ENCODE measurements around the gene FSCN2. TPM values are rescaled to one million over a fixed set of nuclear protein-coding genes. Genes with fewer than 3 reads are reported as not detected.

Gene FSCN2
- total and polyA plus RNA-seq, 10 of the 15 experiments (the other 5 are each of a cell fraction or from before 2014, with no cell fraction given): 0.12 to 2.1 (median 0.65) TPM; not detected in 3

- TF ChIP-seq SUZ12 (IDR thresholded peaks at IDR 0.05; ENCODE audit: unreplicated experiment) (no peak), WRNIP1 (IDR thresholded peaks at IDR 0.05; ENCODE audit: borderline replicate concordance, low read depth, low read length) (no peak), CBFB (IDR thresholded peaks at IDR 0.05; ENCODE audit: low read depth) (peak; percentile 54; the same call in 1 of the 2 replicates), CTCF (IDR thresholded peaks at IDR 0.05 in 2 of 3, conservative IDR thresholded peaks at IDR 0.05 in 1 of 3; ENCODE audit: control insufficient read depth in 2 of 3, extremely low read depth in 1 of 3, insufficient read depth in 1 of 3, low read depth in 3 of 3, low read length in 3 of 3) (no peak), SMAD5 (IDR thresholded peaks at IDR 0.05; ENCODE audit: low read depth) (peak; percentile 40; the same call in 1 of the 2 replicates), YY1 (IDR thresholded peaks at IDR 0.05; ENCODE audit: low read depth, low read length) (0 out of 2 replicates have a peak, but pooled peaks have one; percentile 26), POLR2A (IDR thresholded peaks at IDR 0.05; ENCODE audit: low read depth, low read length) (peak; percentile 72), PRDM15 (CRISPR knock-in tag; IDR thresholded peaks at IDR 0.05) (no peak), POLR2AphosphoS5 (IDR thresholded peaks at IDR 0.05; ENCODE audit: low read length) (peak; percentile 29; the same call in 1 of the 2 replicates), EGR1 (IDR thresholded peaks at IDR 0.05; ENCODE audit: borderline replicate concordance in 1 of 2, low read depth in 2 of 2, low read length in 2 of 2) (0 out of 3 replicates have a peak, but pooled peaks of 1 of the 2 experiments have one; percentile 18), CBX3 (IDR thresholded peaks at IDR 0.05; ENCODE audit: borderline replicate concordance, low read depth) (no peak), POLR2AphosphoS2 (IDR thresholded peaks at IDR 0.05; ENCODE audit: low read depth, low read length) (peak; percentile 61; the same call in 1 of the 2 replicates), TCF7 (IDR thresholded peaks at IDR 0.05; ENCODE audit: borderline replicate concordance) (no peak), LARP7 (IDR thresholded peaks at IDR 0.05) (peak; percentile 29), PAX5 (IDR thresholded peaks at IDR 0.05; ENCODE audit: borderline replicate concordance, low read depth, low read length) (peak; percentile 9; the same call in 1 of the 2 replicates), TAF1 (IDR thresholded peaks at IDR 0.05; ENCODE audit: borderline replicate concordance, low read depth, low read length) (0 out of 2 replicates have a peak, but pooled peaks have one; percentile 15)
- Histone ChIP-seq H2AFZ (ENCODE audit: control insufficient read depth, low read depth, low read length) (no peak overlapping the region), H3K9ac (ENCODE audit: control insufficient read depth, insufficient read depth, low read length) (peak overlapping the region; percentile 85), H3K79me2 (ENCODE audit: control insufficient read depth, insufficient read depth, low read length) (peaks cover 67% of the 10 kb centered on the region), H4K20me1 (ENCODE audit: control insufficient read depth, insufficient read depth) (peaks cover 11% of the 10 kb centered on the region), H3K4me2 (ENCODE audit: control insufficient read depth, insufficient read depth) (peak overlapping the region; percentile 85), H3K36me3 (ENCODE audit: control insufficient read depth in 2 of 2, insufficient read depth in 2 of 2, low read length in 1 of 2) (peaks cover 18 to 29% of the 10 kb centered on the region in 2 experiments), H3K4me1 (ENCODE audit: control insufficient read depth, insufficient read depth, low read length) (no peaks in the 10 kb centered on the region), H3K27ac (ENCODE audit: control insufficient read depth, insufficient read depth) (peak overlapping the region; percentile 76), H3K4me3 (peak overlapping the region; percentile 95), H3K27me3 (replicated peaks in 1 of 2; ENCODE audit: control insufficient read depth in 2 of 2, insufficient read depth in 2 of 2, low read length in 1 of 2) (no peaks in the 10 kb centered on the region), H3K9me3 (replicated peaks; ENCODE audit: control insufficient read depth, insufficient read depth, low read length) (no peaks in the 10 kb centered on the region; the same call in 2 of the 3 replicates)
- RAD21 ChIA-PET (ENCODE audit: unreplicated experiment): interaction anchor here (1.1 to 1.2 kb wide), 2 partner anchors 8 to 11 kb away, joined by 3 to 4 read pairs; no protein-coding TSS in a partner anchor
- POLR2A ChIA-PET: interaction anchor here (0.6 kb wide), 1 partner anchor 505 kb away, joined by 3 read pairs; no protein-coding TSS in a partner anchor
- BruUV-seq (replicated peaks): no TSS peak
- CTCF ChIA-PET: interaction anchor here (0.7 to 1.5 kb wide), 2 partner anchors 12 to 26 kb away, joined by 3 to 4 read pairs; no protein-coding TSS in a partner anchor
- in situ Hi-C loops (cut with MboI): no loop called here
- intact Hi-C loops (cut with micrococcal nuclease; ENCODE audit: unreplicated experiment): loop anchor here (10.0 kb wide), 1 partner anchor 256 kb away; no protein-coding TSS in a partner anchor
- SMC1A ChIA-PET (ENCODE audit: uncharacterized antibody, unreplicated experiment): no interaction called here
- ATAC-seq (no peak), FAIRE-seq (no peak), DNase-seq (ENCODE audit: low read depth, low spot score) (no peak)
- under 1% methylated on average over 48 of the region's 48 CpGs for WGBS (ENCODE audit: insufficient coverage, insufficient replicate concordance, low lambda C conversion rate, missing lambda C conversion rate)
Measured at GRCh38 chr17:81510785-81511553, 17.2 kb upstream of the FSCN2 start.

All from GM12878 (cell line).